Measurements from ENCODE around the gene FAT1.
"Not testable (repeated sequence)": the region's sequence is repeated elsewhere in the genome, so short reads cannot be mapped to it uniquely, and the experiment has no call there.

Gene FAT1

GRCh38 chr4:186756550-186756949, 32.9 kb upstream of the FAT1 start:
- not testable (repeated sequence) for H3K4me3 ChIP-seq (ENCODE audit: low read length in 2 of 2)
- WGBS, 2 donors (ENCODE audit: extremely low coverage in 2 of 2, insufficient read length in 2 of 2, insufficient replicate concordance in 1 of 2): no CpG with 5 or more reads among the region's 5 CpGs

GRCh38 chr4:186755550-186756519, 32.2 kb upstream of the FAT1 start:
- Histone ChIP-seq H3K14ac (ENCODE audit: low read length) (no peak overlapping the region), H3K36me3 (replicated peaks in 1 of 2; ENCODE audit: control insufficient read depth in 2 of 2, insufficient read depth in 2 of 2, low read length in 2 of 2) (no peaks in the 10 kb centered on the region), H3K27me3 (ENCODE audit: control insufficient read depth in 3 of 3, insufficient read depth in 3 of 3, low read depth in 1 of 3, low read length in 3 of 3) (no peaks in the 10 kb centered on the region), H2BK15ac (ENCODE audit: low read length) (no peak overlapping the region), H2AK5ac (ENCODE audit: low read depth, low read length) (no peak overlapping the region), H3K9me3 (replicated peaks in 1 of 2; ENCODE audit: control insufficient read depth in 2 of 2, insufficient read depth in 1 of 2, low read depth in 1 of 2, low read length in 2 of 2) (no peaks in the 10 kb centered on the region), H3K18ac (ENCODE audit: low read length) (no peak overlapping the region), H3K27ac (replicated peaks; ENCODE audit: low read length) (no peak overlapping the region), H3K4me2 (ENCODE audit: insufficient read depth, low read length, poor library complexity, severe bottlenecking) (no peak overlapping the region), H4K8ac (ENCODE audit: low read depth, low read length) (no peak overlapping the region), H3K4ac (ENCODE audit: low read length) (no peak overlapping the region), H2AFZ (ENCODE audit: low read length) (no peak overlapping the region), H2BK12ac (ENCODE audit: low read length) (no peak overlapping the region), H3K4me1 (ENCODE audit: control insufficient read depth in 2 of 2, insufficient read depth in 1 of 2, low read depth in 1 of 2, low read length in 2 of 2) (no peaks in the 10 kb centered on the region), H3K79me1 (ENCODE audit: low read depth, low read length) (no peaks in the 10 kb centered on the region), H2BK5ac (ENCODE audit: low read length) (no peak overlapping the region), H2BK120ac (ENCODE audit: low read depth, low read length) (no peak overlapping the region), H4K91ac (ENCODE audit: low read depth, low read length, poor library complexity) (no peak overlapping the region), H3K9ac (ENCODE audit: low read depth, low read length, poor library complexity) (no peak overlapping the region), H3K4me3 (ENCODE audit: low read length in 2 of 2) (no peak overlapping the region), H3K23ac (ENCODE audit: low read depth, low read length, poor library complexity) (no peak overlapping the region)
- WGBS, 2 donors (ENCODE audit: extremely low coverage in 2 of 2, insufficient read length in 2 of 2, insufficient replicate concordance in 1 of 2): no CpG with 5 or more reads among the region's 8 CpGs
- no peak for DNase-seq (ENCODE audit: low spot score)

More at GRCh38 chr4:186756550-186756949, 32.9 kb upstream of the FAT1 start:
- not testable (repeated sequence) for H3K4ac ChIP-seq (ENCODE audit: low read length); H3K27me3 ChIP-seq (ENCODE audit: control insufficient read depth in 3 of 3, insufficient read depth in 3 of 3, low read depth in 1 of 3, low read length in 3 of 3); H3K9ac ChIP-seq (ENCODE audit: low read depth, low read length, poor library complexity); H2AFZ ChIP-seq (ENCODE audit: low read length); H3K9me3 ChIP-seq (replicated peaks in 1 of 2; ENCODE audit: control insufficient read depth in 2 of 2, insufficient read depth in 1 of 2, low read depth in 1 of 2, low read length in 2 of 2); H3K79me1 ChIP-seq (ENCODE audit: low read depth, low read length); H3K14ac ChIP-seq (ENCODE audit: low read length); H2BK5ac ChIP-seq (ENCODE audit: low read length); H2AK5ac ChIP-seq (ENCODE audit: low read depth, low read length); H3K4me1 ChIP-seq (ENCODE audit: control insufficient read depth in 2 of 2, insufficient read depth in 1 of 2, low read depth in 1 of 2, low read length in 2 of 2); H2BK120ac ChIP-seq (ENCODE audit: low read depth, low read length); H2BK15ac ChIP-seq (ENCODE audit: low read length); H3K23ac ChIP-seq (ENCODE audit: low read depth, low read length, poor library complexity); H4K91ac ChIP-seq (ENCODE audit: low read depth, low read length, poor library complexity); H3K4me2 ChIP-seq (ENCODE audit: insufficient read depth, low read length, poor library complexity, severe bottlenecking); H2BK12ac ChIP-seq (ENCODE audit: low read length); H3K18ac ChIP-seq (ENCODE audit: low read length); H3K27ac ChIP-seq (replicated peaks; ENCODE audit: low read length); H3K36me3 ChIP-seq (replicated peaks in 1 of 2; ENCODE audit: control insufficient read depth in 2 of 2, insufficient read depth in 2 of 2, low read length in 2 of 2); DNase-seq (ENCODE audit: low spot score); H4K8ac ChIP-seq (ENCODE audit: low read depth, low read length)

GRCh38 chr4:186754976-186755375, 31.3 kb upstream of the FAT1 start:
- no peaks in the 10 kb centered on the region for H3K4me1 ChIP-seq (ENCODE audit: control insufficient read depth in 2 of 2, insufficient read depth in 1 of 2, low read depth in 1 of 2, low read length in 2 of 2)
- no peaks in the 10 kb centered on the region for H3K27me3 ChIP-seq (ENCODE audit: control insufficient read depth in 3 of 3, insufficient read depth in 3 of 3, low read depth in 1 of 3, low read length in 3 of 3)
- H3K27ac ChIP-seq (replicated peaks; ENCODE audit: low read length): no peak overlapping the region
- no peak overlapping the region for H3K4me2 ChIP-seq (ENCODE audit: insufficient read depth, low read length, poor library complexity, severe bottlenecking)
- H3K14ac ChIP-seq (ENCODE audit: low read length): no peak overlapping the region
- WGBS, 2 donors (ENCODE audit: extremely low coverage in 2 of 2, insufficient read length in 2 of 2, insufficient replicate concordance in 1 of 2): no CpG with 5 or more reads among the region's 10 CpGs
- H4K91ac ChIP-seq (ENCODE audit: low read depth, low read length, poor library complexity): no peak overlapping the region
- H3K9me3 ChIP-seq (replicated peaks in 1 of 2; ENCODE audit: control insufficient read depth in 2 of 2, insufficient read depth in 1 of 2, low read depth in 1 of 2, low read length in 2 of 2): peaks cover 0 to under 1% of the 10 kb centered on the region in 2 donors
- H2AK5ac ChIP-seq (ENCODE audit: low read depth, low read length): no peak overlapping the region
- no peak overlapping the region for H2BK12ac ChIP-seq (ENCODE audit: low read length)
- H3K23ac ChIP-seq (ENCODE audit: low read depth, low read length, poor library complexity): no peak overlapping the region
- no peak overlapping the region for H2AFZ ChIP-seq (ENCODE audit: low read length)
- H2BK5ac ChIP-seq (ENCODE audit: low read length): no peak overlapping the region
- no peak overlapping the region for H4K8ac ChIP-seq (ENCODE audit: low read depth, low read length)
- no peak overlapping the region for H3K4me3 ChIP-seq (ENCODE audit: low read length in 2 of 2)
- DNase-seq (ENCODE audit: low spot score): no peak
- no peak overlapping the region for H3K4ac ChIP-seq (ENCODE audit: low read length)
- no peaks in the 10 kb centered on the region for H3K79me1 ChIP-seq (ENCODE audit: low read depth, low read length)
- no peak overlapping the region for H3K9ac ChIP-seq (ENCODE audit: low read depth, low read length, poor library complexity)
- no peak overlapping the region for H3K18ac ChIP-seq (ENCODE audit: low read length)
- no peak overlapping the region for H2BK120ac ChIP-seq (ENCODE audit: low read depth, low read length)
- no peak overlapping the region for H2BK15ac ChIP-seq (ENCODE audit: low read length)
- H3K36me3 ChIP-seq (replicated peaks in 1 of 2; ENCODE audit: control insufficient read depth in 2 of 2, insufficient read depth in 2 of 2, low read length in 2 of 2): no peaks in the 10 kb centered on the region

- WGBS, 2 donors (ENCODE audit: extremely low coverage in 2 of 2, insufficient read length in 2 of 2, insufficient replicate concordance in 1 of 2): no CpG with 5 or more reads among the region's 6 CpGs
- Histone ChIP-seq H3K79me1 (ENCODE audit: low read depth, low read length) (no peaks in the 10 kb centered on the region), H3K18ac (ENCODE audit: low read length) (no peak overlapping the region), H3K4me3 (ENCODE audit: low read length in 2 of 2) (no peak overlapping the region), H2AFZ (ENCODE audit: low read length) (no peak overlapping the region), H4K8ac (ENCODE audit: low read depth, low read length) (no peak overlapping the region), H3K27ac (replicated peaks; ENCODE audit: low read length) (no peak overlapping the region), H4K91ac (ENCODE audit: low read depth, low read length, poor library complexity) (no peak overlapping the region), H3K9ac (ENCODE audit: low read depth, low read length, poor library complexity) (no peak overlapping the region), H3K4ac (ENCODE audit: low read length) (no peak overlapping the region), H3K4me1 (ENCODE audit: control insufficient read depth in 2 of 2, insufficient read depth in 1 of 2, low read depth in 1 of 2, low read length in 2 of 2) (no peaks in the 10 kb centered on the region), H3K9me3 (replicated peaks in 1 of 2; ENCODE audit: control insufficient read depth in 2 of 2, insufficient read depth in 1 of 2, low read depth in 1 of 2, low read length in 2 of 2) (peaks cover 0 to 4% of the 10 kb centered on the region in 2 donors), H2BK5ac (ENCODE audit: low read length) (no peak overlapping the region), H3K23ac (ENCODE audit: low read depth, low read length, poor library complexity) (no peak overlapping the region), H2BK120ac (ENCODE audit: low read depth, low read length) (no peak overlapping the region), H3K14ac (ENCODE audit: low read length) (no peak overlapping the region), H3K4me2 (ENCODE audit: insufficient read depth, low read length, poor library complexity, severe bottlenecking) (no peak overlapping the region), H3K27me3 (ENCODE audit: control insufficient read depth in 3 of 3, insufficient read depth in 3 of 3, low read depth in 1 of 3, low read length in 3 of 3) (no peaks in the 10 kb centered on the region), H2AK5ac (ENCODE audit: low read depth, low read length) (no peak overlapping the region), H3K36me3 (replicated peaks in 1 of 2; ENCODE audit: control insufficient read depth in 2 of 2, insufficient read depth in 2 of 2, low read length in 2 of 2) (no peaks in the 10 kb centered on the region), H2BK15ac (ENCODE audit: low read length) (no peak overlapping the region), H2BK12ac (ENCODE audit: low read length) (no peak overlapping the region)
- DNase-seq (ENCODE audit: low spot score): no peak
Measured at GRCh38 chr4:186752325-186752724, 28.7 kb upstream of the FAT1 start.
